ENCODE measurements around the gene PSMA6. TPM values are rescaled to one million over a fixed set of nuclear protein-coding genes. Genes with fewer than 3 reads are reported as not detected.

PSMA6 gene
- total and polyA plus RNA-seq, 2 of the 13 experiments (the other 11 are each of a cell fraction or from before 2014, with no cell fraction given): 525 to 1,109 TPM

- TF ChIP-seq ERF (CRISPR knock-in tag; IDR thresholded peaks at IDR 0.05): peak; percentile 96
- TF ChIP-seq NPAS2 (CRISPR knock-in tag; IDR thresholded peaks at IDR 0.05; ENCODE audit: borderline replicate concordance): no peak
- TF ChIP-seq PLSCR1 (CRISPR knock-in tag; IDR thresholded peaks at IDR 0.05; ENCODE audit: borderline replicate concordance): peak; percentile 3; the same call in 1 of the 2 replicates
- TF ChIP-seq RERE (CRISPR knock-in tag; IDR thresholded peaks at IDR 0.05; ENCODE audit: low read depth): peak; percentile 83
- peak; percentile 99 for TF ChIP-seq TBX2 (CRISPR knock-in tag; IDR thresholded peaks at IDR 0.05; ENCODE audit: borderline replicate concordance)
- no peak for TF ChIP-seq ZNF546 (CRISPR knock-in tag; conservative IDR thresholded peaks at IDR 0.05)
- 0 out of 2 replicates have a peak, but pooled peaks have one; percentile 76 for TF ChIP-seq ZFP36L2 (CRISPR knock-in tag; IDR thresholded peaks at IDR 0.05)
- peak; percentile 42 for TF ChIP-seq ZFP36 (IDR thresholded peaks at IDR 0.05; ENCODE audit: borderline replicate concordance, low read depth, low read length, partially characterized antibody)
- TF ChIP-seq ZNF709 (CRISPR knock-in tag; IDR thresholded peaks at IDR 0.05): peak; percentile 93
- peak; percentile 91; the same call in 1 of the 2 replicates for TF ChIP-seq NRL (CRISPR knock-in tag; IDR thresholded peaks at IDR 0.05; ENCODE audit: borderline replicate concordance)
- TF ChIP-seq ZBTB42 (CRISPR knock-in tag; IDR thresholded peaks at IDR 0.05): peak; percentile 91; the same call in 1 of the 2 replicates
- TF ChIP-seq ZBTB39 (CRISPR knock-in tag; IDR thresholded peaks at IDR 0.05): peak; percentile 98
- peak; percentile 80 for TF ChIP-seq TAF1 (CRISPR knock-in tag; IDR thresholded peaks at IDR 0.05)
- TF ChIP-seq PRPF4 (IDR thresholded peaks at IDR 0.05; ENCODE audit: low read depth, low read length, poor library complexity, severe bottlenecking): peak; percentile 76
- no peak for TF ChIP-seq BCLAF1 (IDR thresholded peaks at IDR 0.05)
- TF ChIP-seq GFI1 (CRISPR knock-in tag; IDR thresholded peaks at IDR 0.05; ENCODE audit: borderline replicate concordance): peak; percentile 79
- peak; percentile 85 for TF ChIP-seq ZFX (CRISPR knock-in tag; IDR thresholded peaks at IDR 0.05; ENCODE audit: low read depth)
Measured at GRCh38 chr14:35347323-35348043, 55.3 kb downstream of the PSMA6 start (continued).
